Right ventricle myocardium superior (tissue), 1 donor: ENCODE results near the gene RLF. TPM values are rescaled to one million over a fixed set of nuclear protein-coding genes. Genes with fewer than 3 reads are reported as not detected.

Source experiments
- ATAC-seq: fragments of 200-7000 bp; cut with Tn5 transposase; one replicate; pipeline ENCODE4 v1.9.1; 2020; ENCODE audit warnings: mild to moderate bottlenecking; ENCODE audit not compliant: poor library complexity
- DNase-seq: peaks from one replicate; pipeline ENCODE4 v3.0.0-alpha.2; 2020
- intact Hi-C: fragments of 100-400 bp; cut with DNase I; formaldehyde crosslinking; loops from one replicate; pipeline ENCODE4 v1.11.2; 2022
- total RNA-seq: library from RNA; stranded (reverse); fragmentation: NEBNext Ultra II Directional; extraction: Animal tissue kit (Norgen Biotek cat#: 25700); gene quantifications from one replicate; pipeline ENCODE4 v1.2.1, GENCODE V29; 2021
- donor health status: DM: no; HTN: yes; CAD: no; lungs with severe emphysema.

The RLF gene
- total RNA-seq, 1 donor from 2014 or later = 11.7 TPM

DNA sequence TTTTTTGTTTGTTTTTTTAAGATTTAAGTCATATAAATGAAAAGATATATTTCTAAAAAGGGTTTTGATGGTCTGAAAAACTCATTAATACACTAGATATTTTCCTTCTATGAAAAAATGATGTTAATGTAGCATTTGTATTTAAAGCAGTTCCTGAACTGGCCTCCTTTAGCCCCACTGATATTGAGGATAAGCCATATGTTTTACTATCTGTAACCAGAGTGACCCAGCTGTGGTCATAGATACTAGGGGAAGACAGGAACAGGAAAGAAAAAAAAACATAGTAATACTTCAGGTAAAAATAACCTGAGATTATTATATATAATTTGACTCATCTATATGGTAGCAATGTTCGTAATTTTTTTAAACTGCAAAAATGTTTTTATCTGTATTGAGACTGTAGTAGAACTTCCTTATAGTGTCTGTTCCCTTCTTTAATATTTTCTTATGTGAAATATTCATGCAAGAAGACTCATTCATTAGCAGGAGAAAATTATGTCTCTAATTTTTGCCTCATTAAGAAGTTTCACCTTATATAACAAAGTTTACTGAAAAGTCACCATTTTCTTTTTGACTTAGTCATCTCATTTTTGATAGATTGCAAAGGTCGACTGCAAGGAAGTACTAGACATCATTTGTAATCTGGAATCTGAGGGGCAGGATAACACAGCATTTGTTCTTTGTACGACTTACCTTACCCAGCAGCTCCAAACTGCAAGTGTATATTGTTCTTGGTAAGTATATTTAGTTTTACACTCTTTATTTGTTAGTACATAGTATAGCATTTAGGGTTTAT is 61.0 kb downstream of the RLF start:
- ATAC-seq (no peak), DNase-seq (no peak)
- intact Hi-C loops = no loop called here

DNA sequence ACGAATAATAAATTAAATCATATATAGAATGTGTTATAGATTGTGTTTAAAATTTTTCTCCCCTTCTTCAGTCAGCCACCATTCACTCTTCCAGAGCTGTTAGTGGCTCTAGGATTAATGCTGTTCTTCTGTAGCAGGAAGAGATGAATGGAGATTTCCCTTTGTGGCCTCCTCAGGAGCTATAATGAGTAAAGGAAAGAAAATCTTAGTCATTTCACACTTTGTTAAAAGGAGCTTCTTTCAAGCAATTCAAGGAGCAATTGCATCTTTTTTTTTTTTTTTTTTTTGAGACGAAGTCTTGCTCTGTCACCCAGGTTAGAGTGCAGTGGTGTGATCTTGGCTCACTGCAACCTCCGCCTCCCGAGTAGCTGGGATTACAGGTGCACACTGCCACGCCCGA is 62.9 kb downstream of the RLF start:
- intact Hi-C loops = no loop called here
- DNase-seq (no peak), ATAC-seq (no peak)

DNA sequence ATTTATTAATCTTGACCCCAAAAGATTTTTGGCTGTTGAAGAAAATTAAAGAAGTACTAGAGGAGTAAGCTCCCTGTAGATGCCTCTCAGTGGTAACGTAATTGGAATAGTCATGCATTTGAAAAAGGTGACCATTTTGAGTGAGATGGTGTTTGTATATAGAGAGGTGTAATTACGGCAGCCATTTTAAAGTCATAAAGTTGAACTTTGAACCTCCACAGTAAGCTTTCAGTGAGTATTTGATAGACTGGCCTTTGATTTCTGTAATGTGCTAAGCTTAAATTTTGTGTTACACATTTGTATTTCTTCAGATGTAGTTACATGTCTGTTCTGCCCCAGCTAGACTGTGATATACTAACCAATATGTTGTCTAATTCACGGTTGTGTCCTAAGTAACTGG is 65.0 kb downstream of the RLF start:
- ATAC-seq = no peak
- no peak for DNase-seq
- intact Hi-C loops = no loop called here

DNA sequence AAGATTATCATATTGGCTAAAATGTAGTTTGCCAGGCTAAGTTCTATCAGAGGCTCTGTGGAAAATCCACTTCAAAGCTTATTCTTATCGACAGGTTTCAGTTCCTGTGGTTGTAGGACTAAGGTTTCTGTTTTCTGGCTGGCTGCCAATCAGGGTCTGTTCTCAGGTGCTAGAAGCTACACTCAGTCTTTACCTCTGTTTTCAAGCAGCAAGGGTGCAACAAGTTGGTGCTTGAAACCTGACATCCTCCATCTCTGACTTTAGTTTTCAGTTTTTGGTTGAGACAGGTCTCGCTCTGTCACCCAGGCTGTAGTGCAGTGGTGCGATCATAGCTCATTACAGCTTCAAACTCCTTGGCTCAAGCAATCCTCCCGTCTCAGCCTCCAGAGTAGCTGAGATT is 71.3 kb downstream of the RLF start:
- DNase-seq (no peak), ATAC-seq (no peak)
- intact Hi-C loops = no loop called here

DNA sequence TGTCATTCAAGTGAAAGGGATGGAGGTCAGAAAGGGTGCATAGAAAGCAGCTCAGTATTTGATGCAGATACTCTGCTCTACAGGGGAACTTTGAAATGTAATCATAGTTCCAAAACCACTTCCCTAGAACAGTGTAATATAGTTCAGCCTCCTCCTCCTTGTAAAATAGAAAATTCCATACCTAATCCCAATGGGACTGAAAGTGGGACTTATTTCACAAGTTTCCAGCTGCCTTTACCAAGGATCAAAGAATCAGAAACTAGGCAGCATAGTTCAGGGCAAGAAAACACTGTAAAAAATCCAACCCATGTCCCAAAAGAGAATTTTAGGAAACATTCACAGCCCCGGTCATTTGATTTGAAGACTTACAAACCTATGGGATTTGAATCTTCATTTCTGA is 78.4 kb downstream of the RLF start:
- intact Hi-C loops = no loop called here
- no peak for DNase-seq
- ATAC-seq = no peak

DNA sequence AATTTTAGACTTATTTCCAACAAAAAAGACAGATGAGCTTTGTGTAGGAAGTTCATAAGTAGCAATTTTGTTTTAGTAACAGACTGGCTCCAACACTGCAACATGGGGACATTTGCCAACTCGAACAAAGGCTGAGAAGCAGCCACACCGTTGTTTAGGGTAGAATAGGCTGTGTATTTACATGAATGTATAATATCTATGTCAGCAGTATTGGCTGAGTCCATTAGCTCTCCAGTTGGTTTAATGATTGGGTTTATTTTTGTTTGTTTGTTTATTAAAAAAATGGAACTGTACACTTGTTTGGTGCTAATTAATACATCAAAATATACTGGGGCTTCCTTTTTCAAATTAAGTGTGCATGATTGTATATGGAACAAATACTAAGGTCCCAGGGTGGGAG is 79.2 kb downstream of the RLF start:
- ATAC-seq (no peak), DNase-seq (no peak)
- intact Hi-C loops = no loop called here

DNA sequence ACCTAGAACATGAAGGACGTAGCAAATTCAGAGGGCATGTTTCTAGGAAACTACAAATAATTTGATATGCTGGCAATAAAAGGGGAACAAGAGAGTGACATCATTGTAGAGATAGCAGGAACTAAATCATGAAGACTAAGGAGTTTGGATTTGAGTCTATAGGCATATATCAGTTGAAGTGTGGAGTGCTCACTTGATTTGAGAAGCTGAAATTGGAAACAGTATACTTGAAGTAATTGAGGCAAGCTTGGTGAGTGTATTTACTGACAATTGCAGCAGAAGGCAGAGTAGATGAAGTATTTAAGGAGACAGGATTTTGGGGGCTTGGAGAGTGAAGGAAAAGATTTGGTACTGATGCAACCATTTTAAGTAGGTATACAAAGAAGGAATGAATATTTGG is 80.2 kb downstream of the RLF start:
- intact Hi-C loops = no loop called here
- ATAC-seq = no peak
- no peak for DNase-seq

DNA sequence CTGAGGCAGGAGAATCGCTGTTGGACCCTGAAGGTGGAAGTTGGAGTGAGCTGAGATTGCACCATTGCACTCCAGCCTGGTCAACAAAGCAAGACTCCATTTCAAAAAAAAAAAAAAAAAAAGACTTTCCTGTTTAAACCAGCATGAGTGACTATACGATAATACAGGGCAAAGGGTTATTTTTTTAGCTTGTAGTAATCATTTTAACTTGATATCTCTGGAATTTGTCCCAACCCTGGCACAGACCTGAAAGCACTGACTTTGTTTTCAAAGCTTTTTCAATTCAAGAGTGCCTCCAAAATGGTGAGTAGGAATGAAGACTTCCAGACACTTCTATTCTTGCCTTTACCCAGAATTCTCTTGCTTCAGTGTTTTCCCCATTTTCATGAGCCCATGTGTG is 82.2 kb downstream of the RLF start:
- ATAC-seq = no peak
- intact Hi-C loops = no loop called here
- DNase-seq = no peak

DNA sequence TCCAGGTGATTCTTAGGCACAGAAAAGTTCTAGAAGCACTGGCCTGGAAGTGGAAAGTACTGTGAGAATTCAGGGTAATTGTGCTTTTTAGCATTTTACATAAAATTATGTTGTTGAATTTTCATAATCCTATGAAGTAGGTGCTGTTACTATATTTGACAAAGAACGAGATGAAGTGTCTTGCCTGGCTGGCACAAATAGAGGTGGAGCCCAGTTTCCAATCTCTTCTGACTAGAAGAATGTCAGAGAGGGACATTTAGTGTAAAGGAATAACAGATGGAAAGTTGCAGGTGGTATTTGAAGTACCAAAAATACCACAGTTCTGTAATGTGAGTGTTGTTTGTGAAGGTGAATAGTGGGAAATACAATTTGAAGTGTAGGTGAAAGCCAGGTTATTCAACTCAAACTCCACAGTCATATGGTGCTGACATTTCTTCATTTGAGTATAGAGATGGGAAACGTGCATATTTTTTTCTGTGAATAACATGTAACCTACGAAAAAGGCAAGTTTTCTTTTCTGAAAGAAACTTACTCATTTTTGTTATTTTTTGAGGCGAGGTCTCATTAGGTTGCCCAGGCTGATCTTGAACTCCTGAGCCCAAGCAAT is 83.1 kb downstream of the RLF start:
- intact Hi-C loops = no loop called here
- no peak for DNase-seq
- peak; percentile 57 for ATAC-seq

DNA sequence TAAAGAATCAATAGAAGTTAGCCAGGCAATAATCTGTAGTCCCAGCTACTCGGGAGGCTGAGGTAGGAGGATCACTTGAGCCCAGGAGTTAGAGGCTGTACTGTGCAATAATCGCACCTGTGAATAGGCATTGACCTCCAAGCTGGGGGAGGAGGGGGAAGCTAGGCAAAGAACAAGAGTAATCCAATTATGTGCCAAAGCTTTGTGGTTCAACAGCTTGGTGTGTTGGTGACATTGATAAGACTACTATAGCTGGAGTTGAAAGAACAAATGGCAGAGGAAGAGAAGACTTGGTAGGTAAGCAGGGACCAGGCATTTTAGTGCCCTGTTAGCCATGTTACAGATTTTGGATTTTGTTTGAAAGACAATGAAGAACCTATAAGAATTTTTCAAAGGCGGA is 84.5 kb downstream of the RLF start:
- DNase-seq = no peak
- intact Hi-C loops = no loop called here

DNA sequence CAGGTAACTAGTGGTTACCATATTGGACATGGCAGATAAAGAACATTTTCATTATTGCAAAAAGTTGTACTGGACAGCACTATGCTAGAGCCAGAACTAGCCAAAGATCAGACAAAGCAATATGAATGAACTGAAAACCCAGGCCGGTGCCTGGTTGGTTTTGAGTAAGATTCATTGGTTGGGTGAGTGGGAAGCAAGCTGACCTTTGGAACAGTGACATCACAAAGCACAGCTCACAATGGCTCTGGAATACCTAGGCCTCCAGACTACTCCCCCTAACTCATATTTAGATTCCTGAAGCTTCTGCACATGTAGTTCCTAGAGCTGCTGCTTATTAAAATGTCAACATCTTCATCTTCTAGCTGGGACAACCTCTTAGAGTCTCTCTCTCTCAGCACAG is 86.5 kb downstream of the RLF start, which contains the start of gene TMCO2:
TSS of gene TMCO2 (plus strand) at position 283 of the 400 bp plus-strand sequence. CDS start at position 340, 57 bp downstream.
- ATAC-seq (no peak), DNase-seq (no peak)
- intact Hi-C loops = no loop called here

More for the DNA sequence above, 84.5 kb downstream of the RLF start:
- no peak for ATAC-seq

DNA sequence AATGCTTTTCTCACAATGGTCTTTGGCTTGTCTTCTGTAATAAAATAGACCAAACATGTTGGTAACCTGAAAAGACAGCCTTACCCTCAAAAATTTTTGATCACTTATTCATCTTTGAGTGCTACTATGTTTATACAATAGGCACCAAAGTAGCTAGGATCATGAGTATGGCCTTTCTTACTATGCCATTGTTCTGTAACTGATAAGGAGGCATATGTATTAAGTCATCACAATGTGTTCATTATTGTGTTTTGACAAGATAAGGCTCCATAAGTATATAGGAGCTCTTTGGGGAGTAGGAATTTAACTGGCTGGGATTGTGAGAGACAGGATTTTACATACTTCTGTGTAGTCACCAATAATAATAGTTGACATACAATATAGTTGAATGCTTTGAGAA is 87.2 kb downstream of the RLF start:
- no peak for DNase-seq
- intact Hi-C loops = no loop called here
- ATAC-seq = no peak

DNA sequence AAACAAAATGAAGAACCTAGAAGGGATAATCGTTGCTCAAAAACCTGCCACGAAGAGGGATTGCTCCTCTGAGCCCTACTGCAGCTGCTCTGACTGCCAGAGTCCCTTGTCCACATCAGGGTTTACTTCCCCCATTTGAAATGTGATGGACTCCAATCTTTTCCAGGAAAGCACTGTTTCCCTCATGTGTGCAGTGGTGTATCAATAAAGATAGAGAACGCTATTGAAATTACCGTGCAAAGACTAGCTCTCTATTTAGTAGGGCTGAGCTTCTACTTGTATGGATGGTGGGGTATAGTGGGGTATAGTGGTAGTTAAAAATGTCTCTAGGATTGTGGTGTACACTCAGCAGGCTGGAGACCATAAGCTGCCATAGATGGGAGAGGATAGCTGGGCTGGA is 90.3 kb downstream of the RLF start:
- no peak for DNase-seq
- no peak for ATAC-seq
- intact Hi-C loops = no loop called here

DNA sequence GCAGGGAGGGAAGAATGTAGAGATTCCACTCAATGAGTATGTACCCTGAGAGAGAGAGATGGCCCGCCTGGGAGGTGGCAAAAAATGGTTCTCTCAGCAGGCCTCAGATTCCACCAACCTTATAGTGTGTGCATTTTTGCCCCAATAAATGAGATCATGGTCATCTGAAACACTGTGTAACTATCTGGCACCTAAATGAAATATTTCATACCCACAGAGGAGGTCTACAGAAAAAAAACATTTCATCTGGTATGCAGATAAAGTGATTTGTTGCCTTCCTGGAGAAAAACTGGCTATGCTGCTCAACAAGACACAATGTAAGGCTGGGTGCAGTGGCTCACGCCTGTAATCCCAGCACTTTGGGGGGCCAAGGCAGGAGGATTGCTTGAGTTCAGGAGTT is 91.4 kb downstream of the RLF start:
- ATAC-seq = no peak

DNA sequence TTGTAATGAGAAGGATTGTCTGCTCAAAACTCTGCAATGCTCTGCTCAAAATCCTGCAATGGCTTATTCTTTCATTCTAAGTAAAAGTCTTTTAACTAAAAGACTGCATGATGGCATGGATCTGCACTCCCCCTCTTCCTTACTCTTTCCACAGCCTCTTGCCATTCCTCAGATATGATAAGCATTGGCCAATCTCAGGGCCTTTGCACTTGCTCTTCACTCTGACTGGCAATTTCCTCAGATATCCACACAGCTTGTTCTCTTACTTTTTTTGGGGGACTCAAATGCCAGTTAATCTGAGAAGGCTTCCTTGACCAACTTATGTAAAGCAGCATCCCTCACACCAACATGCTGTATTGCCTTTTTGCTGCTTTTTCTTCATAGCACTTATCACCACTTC is 94.0 kb downstream of the RLF start:
- ATAC-seq (no peak), DNase-seq (no peak)
- intact Hi-C loops = no loop called here

More for the DNA sequence above, 91.4 kb downstream of the RLF start:
- intact Hi-C loops = no loop called here
- DNase-seq = no peak

DNA sequence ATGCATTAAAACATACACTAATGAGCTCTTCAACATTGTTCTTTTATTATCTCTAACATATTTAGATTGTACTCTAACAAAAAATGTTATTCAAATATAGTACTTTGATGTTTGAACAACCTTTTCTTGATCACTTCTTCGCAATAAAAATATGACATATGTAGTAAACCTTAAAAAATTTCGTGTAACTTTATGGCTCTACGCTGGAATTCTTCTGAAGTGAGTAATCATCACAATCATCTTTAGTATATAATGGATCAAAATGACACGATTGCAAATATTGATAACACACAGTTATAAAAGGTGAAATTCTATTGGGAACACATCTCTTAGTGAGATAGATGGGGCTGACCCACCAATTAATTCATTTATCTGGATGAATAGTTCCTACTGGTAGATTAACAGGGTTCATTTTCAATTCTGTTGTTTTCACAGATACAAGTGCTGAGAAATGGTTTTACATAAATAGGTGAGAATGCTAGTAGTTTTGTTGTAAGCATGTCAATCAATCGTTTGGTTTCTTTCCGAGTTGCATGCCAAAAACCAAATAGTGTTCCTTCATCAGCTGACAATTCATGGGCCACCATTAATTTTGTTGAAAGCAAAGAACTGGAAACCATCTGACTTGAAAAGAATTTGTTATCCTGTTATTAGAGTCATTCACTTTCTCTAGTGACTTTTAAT is 95.4 kb downstream of the RLF start:
- DNase-seq = no peak
- ATAC-seq = no peak
- intact Hi-C loops = no loop called here

DNA sequence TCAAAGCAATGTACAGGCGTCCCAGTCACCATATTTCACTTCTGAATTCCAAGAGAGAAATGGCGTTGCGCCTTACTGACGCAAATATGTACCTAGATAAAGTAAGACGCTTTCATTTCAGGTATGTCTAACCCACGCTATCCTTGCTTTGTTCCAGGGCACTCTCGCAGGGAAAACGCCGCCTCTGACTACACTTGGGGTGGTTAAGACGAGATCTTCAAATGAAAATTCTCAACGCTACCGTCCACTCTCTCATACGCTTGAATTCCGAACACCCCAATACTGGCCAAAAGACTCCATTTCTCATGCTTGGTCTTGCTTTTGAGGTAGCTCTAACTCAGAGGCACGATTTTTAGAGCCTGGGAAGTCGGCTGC is 96.1 kb downstream of the RLF start:
- intact Hi-C loops = no loop called here
- DNase-seq (no peak), ATAC-seq (peak; percentile 27)

DNA sequence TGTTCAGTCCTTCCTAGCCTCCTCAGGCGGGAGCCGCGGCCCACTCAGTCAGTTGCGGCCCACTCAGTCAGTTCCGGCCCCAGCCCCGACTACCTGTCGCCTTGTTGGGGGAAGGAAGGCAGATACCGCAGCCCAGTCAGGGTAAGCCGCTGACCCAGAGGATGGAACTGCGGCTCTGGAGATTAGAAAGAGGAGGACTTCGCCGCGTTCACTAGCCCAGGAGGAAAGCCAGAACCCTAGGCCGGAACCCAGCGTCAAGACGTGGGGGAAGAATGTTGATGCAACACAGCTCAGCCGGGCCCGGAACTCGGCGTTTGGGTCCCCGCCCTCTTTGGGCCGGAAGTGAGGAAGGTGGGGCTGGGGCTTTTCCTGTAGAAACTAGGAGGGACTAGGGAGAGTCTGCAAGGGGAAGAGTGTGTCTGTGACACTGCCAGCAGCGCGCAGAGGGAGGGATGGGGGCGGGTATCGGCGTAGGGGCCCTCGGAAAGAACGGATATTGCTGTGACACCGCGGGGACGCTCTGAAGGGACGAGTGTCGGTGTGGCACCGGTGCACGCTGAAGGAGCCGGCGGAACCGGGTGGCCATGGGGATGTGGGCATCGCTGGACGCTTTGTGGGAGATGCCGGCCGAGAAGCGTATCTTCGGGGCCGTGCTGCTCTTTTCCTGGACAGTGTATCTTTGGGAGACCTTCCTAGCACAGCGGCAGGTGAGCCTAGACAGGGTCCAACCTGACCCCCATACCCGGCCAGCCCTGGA is 96.7 kb downstream of the RLF start, which contains the start of gene ZMPSTE24:
TSS of gene ZMPSTE24 (plus strand) at position 549 of the 757 bp plus-strand sequence. CDS start at position 585, 36 bp downstream.
- ATAC-seq (peak; percentile 98), DNase-seq (peak; percentile 96)
- intact Hi-C loops = no loop called here

DNA sequence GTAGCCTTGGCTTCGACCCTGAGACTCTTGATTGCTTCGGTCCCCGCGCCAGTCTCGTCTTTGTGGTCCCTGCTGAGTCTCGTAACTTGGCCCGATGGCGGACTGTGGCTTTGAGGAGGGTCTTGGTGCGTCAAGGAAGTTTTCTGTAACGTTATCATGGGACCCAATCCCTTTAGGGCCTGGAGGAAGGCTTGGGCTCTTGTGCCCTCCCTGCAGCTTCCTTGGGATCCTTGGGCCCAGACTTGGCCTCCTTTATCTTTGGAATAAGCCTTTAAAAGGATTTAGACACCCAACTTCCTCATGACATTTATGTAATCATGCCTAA is 97.2 kb downstream of the RLF start:
- intact Hi-C loops = no loop called here
- ATAC-seq (no peak), DNase-seq (no peak)
